SK-N-SH (cell line): Measurements from ENCODE around the gene PRADC1. TPM values are rescaled to one million over a fixed set of nuclear protein-coding genes. Genes with fewer than 3 reads are reported as not detected.

Experiments
- CTCF ChIA-PET: fragments of 300-600, 350-600 bp; formaldehyde crosslinking; extraction: SDS; loops from one replicate; lab custom pipeline; 2021; lab: Yijun Ruan, JAX
- POLR2A ChIA-PET: fragments of 350-600 bp; sonication (Branson Sonifier 250); formaldehyde crosslinking; extraction: SDS; loops from one replicate; lab custom pipeline; 2020; ENCODE audit warnings: antibody characterized with exemption, inconsistent platforms; lab: Yijun Ruan, JAX
- DNase-seq: peaks from one replicate; pipeline ENCODE4 v3.0.0; 2012
- H2AFZ ChIP-seq: fragments of 200-600 bp; sonication (generic); 2 replicates; pipeline ENCODE4 v1.8.1; 2016; ENCODE audit warnings: antibody characterized with exemption, mild to moderate bottlenecking, low read depth
- H3F3A ChIP-seq: fragments of 200-600 bp; sonication (generic); replicated peaks from 2 replicates; pipeline ENCODE3; 2016; ENCODE audit warnings: antibody characterized with exemption, mild to moderate bottlenecking; ENCODE audit not compliant: insufficient read depth
- H3K27ac ChIP-seq, 2 experiments: fragments of 200-500 bp in 1 of 2; fragments of 200-600 bp in 1 of 2; sonication (Bioruptor generic) in 1 of 2; sonication (generic), shearing (Covaris generic) in 1 of 2; 2 replicates each; pipeline versions ENCODE4 v1.5.1 to v1.6.1; 2014 to 2016; ENCODE audit warnings: low read depth in 2 of 2, inconsistent platforms in 1 of 2, low read length in 1 of 2, mild to moderate bottlenecking in 1 of 2, mixed read lengths in 1 of 2
- H3K27me3 ChIP-seq: fragments of 200-600 bp; sonication (generic), shearing (Covaris generic); 2 replicates; pipeline ENCODE4 v1.6.1; 2016; ENCODE audit warnings: mixed run types; ENCODE audit not compliant: insufficient read depth
- H3K36me3 ChIP-seq, 2 experiments: fragments of 200-500 bp in 1 of 2; fragments of 200-600 bp in 1 of 2; sonication (Bioruptor generic) in 1 of 2; sonication (generic) in 1 of 2; replicated peaks in 1 of 2; 2 replicates each; pipeline versions ENCODE3 to v1.5.1; 2014 to 2016; ENCODE audit warnings: low read length in 1 of 2, mild to moderate bottlenecking in 1 of 2; ENCODE audit not compliant: insufficient read depth in 2 of 2, control insufficient read depth in 1 of 2
- H3K4me1 ChIP-seq, 2 experiments: fragments of 200-500 bp in 1 of 2; fragments of 200-600 bp in 1 of 2; sonication (Bioruptor generic) in 1 of 2; sonication (generic), shearing (Covaris generic) in 1 of 2; 2 replicates each; pipeline versions ENCODE4 v1.5.1 to v1.6.1; 2014 to 2016; ENCODE audit warnings: low read depth in 1 of 2, low read length in 1 of 2, mixed run types in 1 of 2; ENCODE audit not compliant: insufficient read depth in 2 of 2, control insufficient read depth in 1 of 2
- H3K4me2 ChIP-seq: fragments of 200-600 bp; sonication (generic), shearing (Covaris generic); 2 replicates; pipeline ENCODE4 v1.6.1; 2017; ENCODE audit warnings: mixed run types
- H3K4me3 ChIP-seq, 2 experiments: fragments of 200-500 bp in 1 of 2; fragments of 200-600 bp in 1 of 2; sonication (Bioruptor generic) in 1 of 2; sonication (generic), shearing (Covaris generic) in 1 of 2; 2 replicates each; pipeline versions ENCODE4 v1.5.1 to v1.8.1; 2014 to 2016; ENCODE audit warnings: low read depth in 2 of 2, inconsistent platforms in 1 of 2, low read length in 1 of 2, mild to moderate bottlenecking in 1 of 2, mixed read lengths in 1 of 2, moderate library complexity in 1 of 2
- H3K79me2 ChIP-seq: fragments of 200-600 bp; sonication (generic); 2 replicates; pipeline ENCODE4 v1.8.1; 2017; ENCODE audit warnings: mild to moderate bottlenecking; ENCODE audit not compliant: insufficient read depth
- H3K9ac ChIP-seq: fragments of 200-600 bp; sonication (generic); 2 replicates; pipeline ENCODE4 v1.6.1; 2017; ENCODE audit warnings: mixed run types
- H3K9me2 ChIP-seq: fragments of 200-600 bp; sonication (generic); 2 replicates; pipeline ENCODE4 v1.6.1; 2017; ENCODE audit warnings: mixed run types
- H3K9me3 ChIP-seq: fragments of 200-600 bp; sonication (generic); 2 replicates; pipeline ENCODE4 v1.6.1; 2017; ENCODE audit warnings: mixed run types, mild to moderate bottlenecking, moderate library complexity
- H4K20me1 ChIP-seq: fragments of 200-600 bp; sonication (generic); 2 replicates; pipeline ENCODE4 v1.6.1; 2017; ENCODE audit warnings: mild to moderate bottlenecking, mixed run types; ENCODE audit not compliant: insufficient read depth
- CHD2 ChIP-seq: fragments of 150-350 bp; IDR thresholded peaks from 2 replicates; pipeline ENCODE4 v1.6.1; 2018; ENCODE audit warnings: low read length; ENCODE audit not compliant: partially characterized antibody
- EP300 ChIP-seq, 2 experiments: IDR thresholded peaks; 2 replicates each; pipeline versions ENCODE4 v1.4.0 to v1.6.1; 2012; ENCODE audit warnings: borderline replicate concordance in 1 of 2, low read depth in 1 of 2, low read length in 1 of 2
- FOSL2 ChIP-seq: IDR thresholded peaks from 2 replicates; pipeline ENCODE4 v1.4.0; 2012; ENCODE audit warnings: low read depth, mild to moderate bottlenecking, moderate library complexity, borderline replicate concordance
- GABPA ChIP-seq: IDR thresholded peaks from 2 replicates; pipeline ENCODE4 v1.4.0; 2012; ENCODE audit warnings: low read depth, mild to moderate bottlenecking
- GATA2 ChIP-seq: sonication (generic); formaldehyde crosslinking; IDR thresholded peaks from 2 replicates; pipeline ENCODE4 v1.5.0; 2020; ENCODE audit warnings: mild to moderate bottlenecking, missing genetic modification reagents
- JUND ChIP-seq: IDR thresholded peaks from 2 replicates; pipeline ENCODE4 v1.4.0; 2012
- MEF2A ChIP-seq: IDR thresholded peaks from 2 replicates; pipeline ENCODE4 v1.4.0; 2012; ENCODE audit warnings: low read depth, borderline replicate concordance
- MXI1 ChIP-seq: IDR thresholded peaks from 2 replicates; pipeline ENCODE4 v1.6.1; 2012; ENCODE audit warnings: mild to moderate bottlenecking, low read depth, low read length, improper control_type of control experiment
- RAD21 ChIP-seq: IDR thresholded peaks from 2 replicates; pipeline ENCODE4 v1.6.1; 2012; ENCODE audit warnings: mild to moderate bottlenecking, low read length
- SIN3A ChIP-seq: IDR thresholded peaks from 2 replicates; pipeline ENCODE4 v1.6.1; 2012; ENCODE audit warnings: low read depth, mild to moderate bottlenecking, low read length, moderate library complexity, borderline replicate concordance
- YY1 ChIP-seq: IDR thresholded peaks from 2 replicates; pipeline ENCODE4 v1.4.0; 2012; ENCODE audit warnings: low read depth, mild to moderate bottlenecking
- WGBS: methylation state at CpG from one replicate; pipeline ENCODE4 v1.1.6; 2017; ENCODE audit warnings: low lambda C conversion rate; 5-methylcytosine and 5-hydroxymethylcytosine counted together
- polyA plus RNA-seq, 3 experiments: library from polyadenylated mRNA; depleted of rRNA; stranded (reverse); fragments of >200 nt; gene quantifications; 2 replicates each; pipeline ENCODE4 v1.2.3, GENCODE V29; 2012
- TF ChIP-seq, protein P1 (sequence below): IDR thresholded peaks from 2 replicates; pipeline ENCODE4 v1.6.1; 2012; ENCODE audit warnings: mild to moderate bottlenecking, low read depth, low read length, moderate library complexity
- TF ChIP-seq, protein P2 (sequence below): IDR thresholded peaks from 2 replicates; pipeline ENCODE4; 2012
- TF ChIP-seq, protein P3 (sequence below): IDR thresholded peaks from 2 replicates; pipeline ENCODE4 v1.4.0; 2012; ENCODE audit warnings: low read depth, borderline replicate concordance
- TF ChIP-seq, protein P4 (sequence below): fragments of 200-600 bp; sonication (generic); IDR thresholded peaks from 2 replicates; pipeline ENCODE4 v1.6.1; 2017; ENCODE audit warnings: antibody characterized with exemption, mild to moderate bottlenecking, moderate library complexity

Gene PRADC1
- polyA plus RNA-seq, 1 of the 3 experiments (the other 2 are of a cell fraction) = 8.5 TPM

DNA sequence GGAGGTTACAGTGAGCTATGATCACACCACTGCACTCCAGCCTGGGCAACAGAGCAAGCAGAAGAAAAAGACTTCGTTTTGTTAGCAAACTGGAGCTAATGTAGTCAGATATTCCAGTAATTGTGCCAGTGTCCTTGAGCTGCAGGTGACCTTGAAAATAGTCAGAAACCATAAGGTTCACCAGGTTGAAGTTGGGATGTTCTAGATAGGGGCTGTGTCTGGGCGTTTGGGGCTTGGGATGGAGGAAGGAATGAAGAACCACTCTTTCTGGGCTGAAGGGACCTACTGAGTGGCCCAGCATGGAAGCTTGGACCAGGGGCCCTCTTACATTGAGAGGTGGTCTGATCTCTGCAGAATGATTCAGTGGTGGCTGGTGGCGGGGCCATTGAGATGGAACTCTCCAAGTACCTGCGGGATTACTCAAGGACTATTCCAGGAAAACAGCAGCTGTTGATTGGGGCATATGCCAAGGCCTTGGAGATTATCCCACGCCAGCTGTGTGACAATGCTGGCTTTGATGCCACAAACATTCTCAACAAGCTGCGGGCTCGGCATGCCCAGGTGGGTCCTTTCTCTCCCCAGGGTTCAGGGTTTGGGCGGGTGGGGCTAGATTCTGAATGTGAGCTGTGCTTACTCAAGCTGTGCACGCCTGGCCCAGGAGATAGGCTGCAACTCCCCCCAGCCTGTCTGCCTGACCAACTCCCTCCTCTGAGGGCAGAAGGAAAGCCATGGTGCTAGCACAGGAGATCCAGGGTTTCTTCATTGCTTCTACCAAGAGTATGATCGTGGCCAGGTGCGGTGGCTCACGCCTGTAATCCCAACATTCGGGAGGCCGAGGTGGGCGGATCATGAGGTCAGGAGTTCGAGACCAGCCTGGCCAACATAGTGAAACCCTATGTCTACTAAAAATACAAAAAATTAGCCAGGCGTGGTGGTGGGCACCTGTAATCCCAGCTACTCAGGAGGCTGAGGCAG is 18.1 kb upstream of the PRADC1 start:
- Histone ChIP-seq H3K4me1 (peaks cover 0 to 3% of the 10 kb centered on the region in 2 experiments; a peak in 1 of 4 replicates), H3K9me2 (no peaks in the 10 kb centered on the region), H3K9me3 (no peaks in the 10 kb centered on the region), H3K79me2 (no peaks in the 10 kb centered on the region; the same call in 1 of the 2 replicates), H3K27me3 (no peaks in the 10 kb centered on the region), H3F3A (no peaks in the 10 kb centered on the region), H3K4me2 (no peak overlapping the region), H3K4me3 (no peak overlapping the region), H3K36me3 (peaks cover 50 to 80% of the 10 kb centered on the region in 2 experiments), H3K27ac (no peak overlapping the region), H2AFZ (no peak overlapping the region), H3K9ac (no peak overlapping the region), H4K20me1 (0 out of 2 replicates have a peak, but pooled peaks cover 7% of the 10 kb centered on the region)
- CTCF ChIA-PET = no interaction called here
- POLR2A ChIA-PET = no interaction called here
- WGBS = 98% methylated on average over 12 of the region's 17 CpGs
- TF ChIP-seq SIN3A = no peak
- no peak for TF ChIP-seq YY1
- TF ChIP-seq GATA2 (CRISPR knock-in tag) = no peak
- TF ChIP-seq, protein P1, sequence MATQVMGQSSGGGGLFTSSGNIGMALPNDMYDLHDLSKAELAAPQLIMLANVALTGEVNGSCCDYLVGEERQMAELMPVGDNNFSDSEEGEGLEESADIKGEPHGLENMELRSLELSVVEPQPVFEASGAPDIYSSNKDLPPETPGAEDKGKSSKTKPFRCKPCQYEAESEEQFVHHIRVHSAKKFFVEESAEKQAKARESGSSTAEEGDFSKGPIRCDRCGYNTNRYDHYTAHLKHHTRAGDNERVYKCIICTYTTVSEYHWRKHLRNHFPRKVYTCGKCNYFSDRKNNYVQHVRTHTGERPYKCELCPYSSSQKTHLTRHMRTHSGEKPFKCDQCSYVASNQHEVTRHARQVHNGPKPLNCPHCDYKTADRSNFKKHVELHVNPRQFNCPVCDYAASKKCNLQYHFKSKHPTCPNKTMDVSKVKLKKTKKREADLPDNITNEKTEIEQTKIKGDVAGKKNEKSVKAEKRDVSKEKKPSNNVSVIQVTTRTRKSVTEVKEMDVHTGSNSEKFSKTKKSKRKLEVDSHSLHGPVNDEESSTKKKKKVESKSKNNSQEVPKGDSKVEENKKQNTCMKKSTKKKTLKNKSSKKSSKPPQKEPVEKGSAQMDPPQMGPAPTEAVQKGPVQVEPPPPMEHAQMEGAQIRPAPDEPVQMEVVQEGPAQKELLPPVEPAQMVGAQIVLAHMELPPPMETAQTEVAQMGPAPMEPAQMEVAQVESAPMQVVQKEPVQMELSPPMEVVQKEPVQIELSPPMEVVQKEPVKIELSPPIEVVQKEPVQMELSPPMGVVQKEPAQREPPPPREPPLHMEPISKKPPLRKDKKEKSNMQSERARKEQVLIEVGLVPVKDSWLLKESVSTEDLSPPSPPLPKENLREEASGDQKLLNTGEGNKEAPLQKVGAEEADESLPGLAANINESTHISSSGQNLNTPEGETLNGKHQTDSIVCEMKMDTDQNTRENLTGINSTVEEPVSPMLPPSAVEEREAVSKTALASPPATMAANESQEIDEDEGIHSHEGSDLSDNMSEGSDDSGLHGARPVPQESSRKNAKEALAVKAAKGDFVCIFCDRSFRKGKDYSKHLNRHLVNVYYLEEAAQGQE = no peak
- TF ChIP-seq, protein P2, sequence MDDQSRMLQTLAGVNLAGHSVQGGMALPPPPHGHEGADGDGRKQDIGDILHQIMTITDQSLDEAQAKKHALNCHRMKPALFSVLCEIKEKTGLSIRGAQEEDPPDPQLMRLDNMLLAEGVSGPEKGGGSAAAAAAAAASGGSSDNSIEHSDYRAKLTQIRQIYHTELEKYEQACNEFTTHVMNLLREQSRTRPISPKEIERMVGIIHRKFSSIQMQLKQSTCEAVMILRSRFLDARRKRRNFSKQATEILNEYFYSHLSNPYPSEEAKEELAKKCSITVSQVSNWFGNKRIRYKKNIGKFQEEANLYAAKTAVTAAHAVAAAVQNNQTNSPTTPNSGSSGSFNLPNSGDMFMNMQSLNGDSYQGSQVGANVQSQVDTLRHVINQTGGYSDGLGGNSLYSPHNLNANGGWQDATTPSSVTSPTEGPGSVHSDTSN = no peak
- no peak for TF ChIP-seq EP300 (IDR thresholded peaks at IDR 0.05; ENCODE audit: borderline replicate concordance in 1 of 2, low read depth in 1 of 2, low read length in 1 of 2)
- no peak for TF ChIP-seq MXI1
- TF ChIP-seq RAD21 = no peak
- no peak for DNase-seq

DNA sequence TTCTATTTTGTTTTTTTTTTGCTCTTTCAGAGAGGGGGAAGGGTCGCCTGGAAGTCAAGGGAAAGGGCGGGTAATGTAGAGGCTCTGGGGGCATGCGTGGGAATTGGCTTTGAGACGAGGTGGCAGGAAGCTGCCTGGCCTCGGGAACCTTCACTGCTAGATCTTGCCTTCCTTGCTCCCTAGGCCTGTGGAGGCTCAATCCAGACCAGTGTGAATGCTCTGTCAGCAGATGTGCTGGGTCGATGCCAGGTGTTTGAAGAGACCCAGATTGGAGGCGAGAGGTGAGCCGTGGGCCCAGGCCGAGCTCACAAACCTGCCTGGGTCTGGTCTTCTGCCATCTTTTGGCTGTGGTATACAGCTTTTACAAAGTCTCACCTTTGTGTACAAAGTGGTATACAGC is 16.6 kb upstream of the PRADC1 start:
- H3K9ac ChIP-seq = no peak overlapping the region
- H3K79me2 ChIP-seq = peaks cover under 1% of the 10 kb centered on the region
- no peak overlapping the region for H3K4me3 ChIP-seq
- H3K36me3 ChIP-seq = peaks cover 65 to 90% of the 10 kb centered on the region in 2 experiments
- H3F3A ChIP-seq = peaks cover 6% of the 10 kb centered on the region
- peaks cover 20% of the 10 kb centered on the region for H4K20me1 ChIP-seq
- POLR2A ChIA-PET = interaction anchor here (1.3 kb wide), 1 partner anchor 16 kb away, joined by 7 read pairs; the partner anchor contains the start of genes CCT7 and PRADC1
- TF ChIP-seq, protein P3, sequence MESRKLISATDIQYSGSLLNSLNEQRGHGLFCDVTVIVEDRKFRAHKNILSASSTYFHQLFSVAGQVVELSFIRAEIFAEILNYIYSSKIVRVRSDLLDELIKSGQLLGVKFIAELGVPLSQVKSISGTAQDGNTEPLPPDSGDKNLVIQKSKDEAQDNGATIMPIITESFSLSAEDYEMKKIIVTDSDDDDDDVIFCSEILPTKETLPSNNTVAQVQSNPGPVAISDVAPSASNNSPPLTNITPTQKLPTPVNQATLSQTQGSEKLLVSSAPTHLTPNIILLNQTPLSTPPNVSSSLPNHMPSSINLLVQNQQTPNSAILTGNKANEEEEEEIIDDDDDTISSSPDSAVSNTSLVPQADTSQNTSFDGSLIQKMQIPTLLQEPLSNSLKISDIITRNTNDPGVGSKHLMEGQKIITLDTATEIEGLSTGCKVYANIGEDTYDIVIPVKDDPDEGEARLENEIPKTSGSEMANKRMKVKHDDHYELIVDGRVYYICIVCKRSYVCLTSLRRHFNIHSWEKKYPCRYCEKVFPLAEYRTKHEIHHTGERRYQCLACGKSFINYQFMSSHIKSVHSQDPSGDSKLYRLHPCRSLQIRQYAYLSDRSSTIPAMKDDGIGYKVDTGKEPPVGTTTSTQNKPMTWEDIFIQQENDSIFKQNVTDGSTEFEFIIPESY = no peak
- TF ChIP-seq, protein P4, sequence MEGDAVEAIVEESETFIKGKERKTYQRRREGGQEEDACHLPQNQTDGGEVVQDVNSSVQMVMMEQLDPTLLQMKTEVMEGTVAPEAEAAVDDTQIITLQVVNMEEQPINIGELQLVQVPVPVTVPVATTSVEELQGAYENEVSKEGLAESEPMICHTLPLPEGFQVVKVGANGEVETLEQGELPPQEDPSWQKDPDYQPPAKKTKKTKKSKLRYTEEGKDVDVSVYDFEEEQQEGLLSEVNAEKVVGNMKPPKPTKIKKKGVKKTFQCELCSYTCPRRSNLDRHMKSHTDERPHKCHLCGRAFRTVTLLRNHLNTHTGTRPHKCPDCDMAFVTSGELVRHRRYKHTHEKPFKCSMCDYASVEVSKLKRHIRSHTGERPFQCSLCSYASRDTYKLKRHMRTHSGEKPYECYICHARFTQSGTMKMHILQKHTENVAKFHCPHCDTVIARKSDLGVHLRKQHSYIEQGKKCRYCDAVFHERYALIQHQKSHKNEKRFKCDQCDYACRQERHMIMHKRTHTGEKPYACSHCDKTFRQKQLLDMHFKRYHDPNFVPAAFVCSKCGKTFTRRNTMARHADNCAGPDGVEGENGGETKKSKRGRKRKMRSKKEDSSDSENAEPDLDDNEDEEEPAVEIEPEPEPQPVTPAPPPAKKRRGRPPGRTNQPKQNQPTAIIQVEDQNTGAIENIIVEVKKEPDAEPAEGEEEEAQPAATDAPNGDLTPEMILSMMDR = no peak
- no peak for TF ChIP-seq GABPA
- no peak for TF ChIP-seq JUND
- TF ChIP-seq FOSL2 = no peak
- no peak for TF ChIP-seq MEF2A
- TF ChIP-seq CHD2 = no peak
- TF ChIP-seq, all 33 proteins: peak for 0
- Histone ChIP-seq H2AFZ (no peak overlapping the region), H3K4me1 (peaks cover 0 to 7% of the 10 kb centered on the region in 2 experiments; a peak in 2 of 4 replicates), H3K27ac (no peak overlapping the region; a peak in 1 of 4 replicates), H3K4me2 (no peak overlapping the region), H3K27me3 (no peaks in the 10 kb centered on the region), H3K9me3 (no peaks in the 10 kb centered on the region), H3K9me2 (no peaks in the 10 kb centered on the region)
- DNase-seq = no peak
- CTCF ChIA-PET = interaction anchor here (0.9 to 1.3 kb wide), 2 partner anchors 41 to 42 kb away, joined by 3 read pairs; no protein-coding TSS in a partner anchor
- 90% methylated on average over 9 of the region's 9 CpGs for WGBS
